HG03060 (cell line): ENCODE measurements around the gene AP1G2.

ENCODE experiments used
- ATAC-seq: cut with Tn5 transposase; IDR thresholded peaks from one replicate; pipeline ENCODE4 v1.9.1; 2021; ENCODE audit warnings: low read depth, moderate number of reproducible peaks; ENCODE audit not compliant: unreplicated experiment

The AP1G2 gene

GRCh38 chr14:23559010-23559925 lies 8.3 kb downstream of the AP1G2 start:
- ATAC-seq = no peak

GRCh38 chr14:23558346-23559009 lies 9.1 kb downstream of the AP1G2 start:
- no peak for ATAC-seq

GRCh38 chr14:23557946-23558345 lies 9.6 kb downstream of the AP1G2 start:
- ATAC-seq = no peak

DNA sequence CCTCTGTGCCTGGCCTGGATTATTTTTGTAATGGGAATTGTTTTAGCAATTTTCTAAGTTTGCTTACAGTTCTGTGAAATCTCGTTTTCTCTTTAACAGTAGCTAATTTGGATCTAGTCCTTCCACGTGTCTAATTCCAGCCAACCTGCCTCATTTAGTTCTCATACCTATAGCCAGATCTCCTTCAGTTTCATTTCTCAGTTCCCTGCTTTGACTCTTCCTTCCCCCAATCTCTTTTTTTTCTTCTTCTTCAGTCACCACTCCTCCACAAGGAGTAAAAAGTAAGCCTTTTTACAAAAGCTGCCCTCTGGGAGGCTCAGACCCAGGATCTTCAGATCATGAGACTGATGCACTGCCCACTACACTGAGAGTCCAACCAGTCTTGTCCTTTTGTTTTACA lies 10.1 kb downstream of the AP1G2 start:
- ATAC-seq = no peak

DNA sequence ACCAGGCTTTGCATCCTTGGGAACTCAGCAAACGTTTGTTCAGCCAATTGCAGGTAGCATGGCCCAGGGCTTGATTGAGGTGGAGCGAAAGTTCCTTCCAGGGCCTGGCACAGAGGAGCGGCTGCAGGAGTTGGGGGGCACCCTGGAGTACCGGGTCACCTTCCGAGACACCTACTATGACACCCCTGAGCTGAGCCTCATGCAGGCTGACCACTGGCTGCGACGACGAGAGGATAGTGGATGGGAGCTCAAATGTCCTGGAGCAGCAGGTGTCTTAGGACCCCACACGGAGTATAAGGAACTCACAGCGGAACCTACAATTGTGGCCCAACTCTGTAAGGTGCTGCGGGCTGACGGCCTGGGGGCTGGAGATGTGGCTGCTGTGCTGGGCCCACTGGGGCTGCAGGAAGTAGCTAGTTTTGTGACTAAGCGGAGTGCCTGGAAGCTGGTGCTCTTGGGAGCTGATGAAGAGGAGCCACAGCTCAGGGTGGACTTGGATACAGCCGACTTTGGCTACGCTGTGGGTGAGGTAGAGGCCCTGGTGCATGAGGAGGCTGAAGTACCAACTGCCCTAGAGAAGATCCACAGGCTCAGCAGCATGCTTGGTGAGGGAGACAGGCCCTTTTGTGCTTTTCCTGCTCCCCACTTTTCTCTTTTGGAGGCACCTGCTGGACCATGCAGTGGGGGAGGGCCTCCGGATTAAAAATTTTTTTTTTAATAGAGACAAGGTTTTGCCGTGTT lies 10.7 kb downstream of the AP1G2 start:
- no peak for ATAC-seq

DNA sequence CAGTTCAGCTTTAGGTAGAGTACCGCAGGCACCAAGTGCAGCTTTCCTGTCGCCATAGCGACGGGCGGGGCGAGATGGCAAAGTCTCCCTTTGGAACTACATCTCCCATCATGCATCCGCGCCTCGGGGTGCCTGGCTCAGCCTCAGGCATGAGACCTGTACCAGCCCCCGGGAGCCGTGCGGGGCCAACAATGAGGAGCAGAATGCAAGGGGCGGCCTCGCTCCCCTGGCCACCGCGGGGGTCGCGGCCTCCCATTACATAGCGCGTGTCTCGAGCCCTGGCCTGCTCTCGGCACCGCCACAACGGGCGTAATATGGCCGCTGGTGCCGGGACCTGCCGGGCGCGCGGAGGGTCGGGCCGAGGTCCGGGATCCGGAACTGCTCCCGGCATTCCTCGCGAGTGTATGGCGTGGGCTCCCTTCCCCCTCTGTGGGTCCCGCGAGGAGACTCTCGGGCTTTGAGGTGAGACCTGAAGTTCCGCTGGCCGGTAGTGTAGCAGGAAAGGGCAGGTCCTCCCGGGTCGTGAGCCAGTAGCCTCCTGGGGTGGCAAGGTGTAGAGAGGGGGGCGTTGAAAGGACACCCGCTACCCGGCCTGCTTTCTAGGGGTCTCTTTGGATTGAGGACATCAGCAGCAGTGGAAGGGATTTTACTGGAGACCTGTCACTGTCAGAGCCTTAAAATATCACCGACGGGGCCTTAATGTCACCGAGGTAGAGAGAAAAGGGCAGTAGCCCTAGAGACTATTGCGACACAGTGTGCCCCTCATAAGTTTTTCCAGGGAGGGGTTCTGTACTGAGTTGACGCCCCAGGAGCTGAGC lies 11.5 kb downstream of the AP1G2 start, which contains the start of gene THTPA:
THTPA (plus strand) TSS at position 390 of the 818 bp plus-strand sequence. CDS start 487 bp downstream, outside the sequence.
- peak; percentile 72 for ATAC-seq

GRCh38 chr14:23555533-23555881 lies 12.1 kb downstream of the AP1G2 start:
- ATAC-seq = no peak

DNA sequence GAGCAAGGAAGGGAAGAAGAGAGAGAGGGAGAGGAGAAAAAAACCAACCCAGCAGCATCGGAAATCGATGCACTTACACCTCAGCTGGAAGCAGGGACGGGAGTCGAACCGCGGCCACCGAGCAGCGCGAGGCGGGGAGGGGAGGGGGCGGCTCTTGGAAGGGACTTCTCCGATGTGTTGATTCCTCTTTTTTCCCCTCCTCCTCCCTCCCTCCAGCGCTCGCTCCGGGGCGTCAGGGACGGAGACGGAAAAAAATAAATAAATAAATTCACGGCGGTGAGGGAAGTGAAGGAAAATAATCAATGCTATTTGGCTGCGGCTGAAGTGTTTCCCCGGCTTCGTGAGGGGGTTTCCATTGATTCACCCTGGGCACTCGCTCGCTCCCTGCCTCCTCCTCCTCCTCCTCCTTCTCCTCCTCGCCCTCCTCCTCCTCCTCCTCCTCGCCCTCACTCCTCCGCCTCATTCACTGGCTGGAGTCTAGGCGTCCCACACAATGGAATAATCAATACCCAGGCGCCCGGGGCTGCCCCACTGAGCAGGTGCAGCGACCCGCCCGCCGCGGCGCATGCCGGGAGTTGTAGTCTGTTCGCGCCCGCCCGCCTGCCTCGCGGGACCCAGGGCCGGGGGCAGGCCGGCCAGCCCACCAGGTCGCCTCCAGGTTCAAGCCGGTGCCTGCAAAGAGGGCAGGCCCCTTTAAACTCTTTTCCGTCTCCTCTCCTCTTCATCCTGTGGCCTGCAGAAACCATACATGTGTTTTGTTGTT lies 16.1 kb downstream of the AP1G2 start, which contains the start of gene ZFHX2:
ZFHX2 (minus strand) TSS at position 500 of the 763 bp plus-strand sequence. CDS start 16,440 bp downstream, outside the sequence.
- no peak for ATAC-seq

- no peak for ATAC-seq
These were observed 16.8 kb downstream of the AP1G2 start for GRCh38 chr14:23550812-23551265.

DNA sequence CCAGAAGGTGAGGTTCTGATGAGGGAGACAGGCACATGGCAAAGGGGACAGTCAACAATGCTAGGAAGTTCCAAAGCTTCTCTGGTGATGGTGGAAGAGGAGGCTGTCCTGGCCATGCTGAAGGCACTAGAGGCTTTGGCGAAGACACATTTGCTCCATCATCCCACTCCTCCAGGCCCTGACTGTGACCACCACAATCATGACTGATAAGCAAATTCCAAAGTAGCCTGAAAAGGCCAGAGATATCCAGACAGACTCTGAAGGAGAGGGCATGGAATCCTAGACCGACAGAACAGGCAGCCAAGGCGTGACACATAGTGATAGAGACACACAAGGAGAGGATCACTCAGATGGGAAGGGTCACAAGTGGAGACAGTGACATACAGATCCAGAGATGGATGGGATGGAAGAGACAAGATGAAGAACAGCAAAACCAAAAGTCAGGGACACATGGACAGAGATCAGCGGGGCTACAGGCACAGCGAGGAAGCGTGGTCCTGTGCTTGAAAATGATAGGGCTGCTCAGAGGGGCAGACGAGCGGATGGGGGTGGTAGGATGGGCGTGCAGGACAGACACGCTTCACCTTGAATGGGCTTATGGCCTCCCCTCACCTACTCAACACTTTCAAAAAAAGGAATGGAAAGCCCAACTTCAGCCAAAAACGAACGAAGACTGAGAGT lies 17.3 kb downstream of the AP1G2 start:
- ATAC-seq = no peak

DNA sequence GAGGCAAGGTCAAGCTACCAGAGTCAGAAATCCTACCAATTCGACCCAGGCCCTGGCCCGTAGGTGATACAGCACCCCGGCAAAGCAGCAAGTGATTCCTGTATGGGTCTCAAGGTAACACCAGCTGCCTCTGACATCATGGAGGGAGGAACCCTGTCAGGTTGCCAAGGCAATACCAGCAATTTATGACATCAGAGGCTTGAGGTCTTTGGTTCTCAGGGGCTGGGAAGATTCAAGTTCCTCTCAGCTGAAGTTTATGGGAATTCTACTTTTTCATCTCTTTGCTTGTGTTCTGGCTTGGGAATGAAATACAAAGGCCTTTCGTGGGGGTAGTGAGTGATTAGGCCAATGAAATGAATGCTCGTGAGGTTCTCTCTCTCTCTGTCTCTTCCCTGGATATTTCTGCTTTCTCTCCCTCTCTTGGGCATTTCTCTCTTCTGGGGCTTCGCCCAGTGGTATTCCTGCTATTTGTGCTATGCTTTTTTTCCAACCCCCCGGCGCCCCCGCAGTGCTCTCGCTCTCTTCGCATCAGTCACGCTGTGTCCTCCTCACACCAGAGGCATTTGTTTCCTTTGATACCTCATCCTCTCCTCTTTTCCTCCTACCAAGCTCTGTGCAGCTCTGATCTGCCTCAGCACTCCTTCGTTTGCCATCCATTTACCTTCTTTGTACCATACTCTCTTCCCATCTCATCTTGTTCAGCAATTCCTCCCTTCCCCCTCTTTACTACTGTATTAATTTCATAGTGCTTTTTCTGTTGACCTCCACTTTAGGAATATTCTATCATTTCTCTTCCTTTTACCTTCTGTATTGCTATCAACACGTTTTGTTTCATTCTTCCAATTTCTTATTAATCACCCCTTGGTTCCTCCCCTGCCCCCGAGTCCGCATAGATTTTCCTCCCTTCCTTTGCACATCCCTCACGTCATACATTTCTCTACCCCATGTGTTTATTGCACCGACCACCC lies 19.0 kb downstream of the AP1G2 start:
- ATAC-seq = no peak

DNA sequence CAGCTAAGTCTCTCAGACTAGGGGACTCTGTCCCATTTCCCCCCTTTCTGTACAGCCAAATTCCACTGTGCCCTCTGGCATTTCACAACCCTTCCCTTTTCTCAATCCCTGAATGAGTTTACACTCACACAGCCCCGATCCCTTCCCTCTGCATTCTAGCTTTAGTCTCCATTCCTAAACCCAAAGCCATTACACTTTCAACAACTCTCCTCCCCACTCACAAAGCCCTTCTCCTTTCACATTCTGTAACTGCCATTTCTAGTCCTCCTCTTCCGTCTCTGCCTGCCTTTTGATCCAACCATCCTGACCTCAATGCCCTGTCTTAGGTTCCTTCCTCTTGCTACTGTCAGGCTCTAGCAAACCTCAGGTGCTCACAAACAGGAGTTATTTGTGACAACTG lies 19.7 kb downstream of the AP1G2 start:
- ATAC-seq = no peak

GRCh38 chr14:23546450-23547035 lies 21.0 kb downstream of the AP1G2 start:
- ATAC-seq = no peak

- no peak for ATAC-seq
These were observed 21.7 kb downstream of the AP1G2 start for GRCh38 chr14:23545740-23546365.

- ATAC-seq = no peak
These were observed 22.8 kb downstream of the AP1G2 start for GRCh38 chr14:23544511-23545447.

- no peak for ATAC-seq
These were observed 24.2 kb downstream of the AP1G2 start for GRCh38 chr14:23543403-23543802.
